GM19468 (cell line): ENCODE data around the gene PLEKHA3.
"Not testable (repeated sequence)": the region's sequence is repeated elsewhere in the genome, so short reads cannot be mapped to it uniquely, and the experiment has no call there.

Experiments
- ATAC-seq: cut with Tn5 transposase; IDR thresholded peaks from one replicate; pipeline ENCODE4 v1.9.1; 2021; ENCODE audit warnings: mild to moderate bottlenecking, moderate library complexity, moderate number of reproducible peaks; ENCODE audit not compliant: unreplicated experiment; ENCODE audit errors: extremely low read depth

PLEKHA3 gene

GRCh38 chr2:178521304-178522150 is 41.3 kb downstream of the PLEKHA3 start:
- no peak for ATAC-seq

GRCh38 chr2:178522950-178523595 is 42.8 kb downstream of the PLEKHA3 start:
- ATAC-seq, result peak; percentile 93

GRCh38 chr2:178523596-178524134 is 43.4 kb downstream of the PLEKHA3 start:
- ATAC-seq, result no peak

- not testable (repeated sequence) for ATAC-seq
Observed at GRCh38 chr2:178525010-178525409, 44.8 kb downstream of the PLEKHA3 start.

GRCh38 chr2:178525460-178525859 is 45.2 kb downstream of the PLEKHA3 start:
- not testable (repeated sequence) for ATAC-seq

- no peak for ATAC-seq
Observed at GRCh38 chr2:178526256-178526655, 46.0 kb downstream of the PLEKHA3 start.

GRCh38 chr2:178527592-178527991 is 47.3 kb downstream of the PLEKHA3 start:
- ATAC-seq, result no peak

- no peak for ATAC-seq
Observed at GRCh38 chr2:178528647-178529046, 48.4 kb downstream of the PLEKHA3 start.

- no peak for ATAC-seq
Observed at GRCh38 chr2:178529194-178529593, 48.9 kb downstream of the PLEKHA3 start.

- no peak for ATAC-seq
Observed at GRCh38 chr2:178530131-178530530, 49.9 kb downstream of the PLEKHA3 start.

- peak; percentile 89 for ATAC-seq
Observed at GRCh38 chr2:178530625-178531142, 50.4 kb downstream of the PLEKHA3 start.

GRCh38 chr2:178531168-178531567 is 50.9 kb downstream of the PLEKHA3 start:
- no peak for ATAC-seq

- ATAC-seq, result no peak
Observed at GRCh38 chr2:178536037-178536436, 55.8 kb downstream of the PLEKHA3 start.

- ATAC-seq, result no peak
Observed at GRCh38 chr2:178542161-178542560, 61.9 kb downstream of the PLEKHA3 start.

- ATAC-seq, result no peak
Observed at GRCh38 chr2:178542569-178542968, 62.3 kb downstream of the PLEKHA3 start.

GRCh38 chr2:178550352-178550751 is 70.1 kb downstream of the PLEKHA3 start:
- ATAC-seq, result no peak

GRCh38 chr2:178553047-178553446 is 72.8 kb downstream of the PLEKHA3 start:
- no peak for ATAC-seq
